Stimulated activated CD4-positive, alpha-beta T cell treated with anti-CD3 and anti-CD28 coated beads, Interleukin-1b, Interleukin-23, amount 100 ng/mL, for 4 hours (primary cell): ENCODE measurements around the gene MAK.
A peak's percentile ranks its signal among the peaks of the same experiment; 100 is the strongest.
"Not testable (repeated sequence)": the region's sequence is repeated elsewhere in the genome, so short reads cannot be mapped to it uniquely, and the experiment has no call there.

ENCODE experiments used
- DNase-seq, 2 donors: peaks; one replicate each; pipeline ENCODE4 v3.0.0-alpha.2; 2020; ENCODE audit warnings: low read depth in 2 of 2

The MAK gene

DNA sequence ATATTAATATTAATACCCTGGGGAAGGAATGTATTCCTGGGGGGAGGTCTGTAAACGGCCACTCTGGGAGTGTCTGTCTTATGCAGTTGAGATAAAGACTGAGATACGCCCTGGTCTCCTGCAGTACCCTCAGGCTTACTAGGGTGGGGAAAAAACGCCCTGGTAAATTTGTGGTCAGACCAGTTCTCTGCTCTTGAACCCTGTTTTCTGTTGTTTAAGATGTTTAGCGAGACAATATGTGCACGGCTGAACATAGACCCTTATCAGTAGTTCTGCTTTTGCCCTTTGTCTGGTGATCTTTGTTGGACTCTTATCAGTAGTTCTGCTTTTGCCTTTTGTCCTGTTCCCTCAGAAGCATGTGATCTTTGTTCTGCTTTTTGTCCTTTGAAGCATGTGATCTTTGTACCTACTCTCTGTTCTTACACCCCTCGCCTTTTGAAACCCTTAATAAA, 15.5 kb upstream of the MAK start:
- DNase-seq = not testable (repeated sequence)

DNA sequence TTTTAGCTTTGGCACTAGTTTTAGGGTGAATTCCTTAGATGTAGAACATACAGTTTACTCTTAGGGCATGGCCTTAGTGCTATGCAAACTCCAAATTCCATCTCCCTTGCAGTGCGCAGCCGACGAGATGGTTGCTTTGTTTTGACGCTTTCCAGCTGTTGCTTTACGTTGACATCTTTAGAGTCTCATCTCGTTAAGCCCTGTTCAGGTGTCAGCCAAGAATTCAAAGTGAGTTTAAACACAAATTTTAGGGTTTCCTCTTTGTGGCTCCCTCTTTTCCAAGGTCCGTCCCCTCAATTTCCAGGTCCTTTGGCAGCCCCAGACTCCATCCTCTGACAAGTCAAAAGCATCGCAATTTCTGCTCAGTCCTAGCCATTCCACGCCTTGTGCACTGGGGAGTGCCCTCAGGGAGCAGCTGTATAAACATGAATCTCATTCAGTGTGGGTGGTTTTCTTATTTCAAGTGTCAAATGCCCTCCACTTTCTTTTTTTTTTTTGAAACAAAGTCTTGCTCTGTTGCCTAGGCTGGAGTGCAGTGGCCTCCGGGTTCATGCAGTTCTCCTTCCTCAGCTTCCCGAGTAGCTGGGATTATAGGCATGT, 14.1 kb upstream of the MAK start:
- no peak for DNase-seq

DNA sequence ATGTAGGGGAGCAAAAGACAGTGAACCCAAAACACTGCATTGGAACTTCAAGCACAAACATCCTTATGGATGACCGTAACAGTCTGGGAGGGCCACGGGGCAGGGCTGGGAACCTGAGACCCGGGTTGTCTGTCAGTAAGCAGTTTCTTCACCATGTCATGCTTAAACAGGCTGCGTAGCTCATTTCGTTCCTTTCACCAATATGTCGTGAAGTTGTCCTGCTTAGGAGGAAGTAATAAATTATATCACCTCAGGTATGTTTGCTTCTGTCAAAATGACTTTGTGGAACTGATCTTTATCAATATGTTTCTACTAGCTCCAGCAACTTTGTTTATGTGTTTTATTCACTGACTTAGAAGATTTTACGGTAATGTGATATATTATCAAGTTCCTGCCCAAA, 12.4 kb upstream of the MAK start:
- DNase-seq = no peak

DNA sequence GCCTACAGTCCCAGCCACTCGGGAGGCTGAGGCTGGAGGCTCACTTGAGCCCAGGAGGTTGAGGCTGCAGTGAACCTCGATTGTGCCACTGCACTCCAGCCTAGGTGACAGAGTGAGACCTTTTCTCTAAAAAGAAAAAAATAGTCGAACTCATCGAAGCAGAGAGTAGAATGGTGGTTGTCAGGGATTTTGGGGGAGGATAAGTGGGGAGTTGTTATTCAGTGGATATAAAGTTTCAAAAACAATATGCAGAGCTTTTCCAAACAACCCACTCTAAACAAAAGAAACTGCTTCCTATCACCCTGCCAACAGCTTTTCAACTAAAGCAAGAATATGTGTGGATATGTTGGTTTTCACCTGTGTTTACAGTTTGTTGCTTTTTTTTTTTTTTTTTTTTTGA, 11.6 kb upstream of the MAK start:
- no peak for DNase-seq

DNA sequence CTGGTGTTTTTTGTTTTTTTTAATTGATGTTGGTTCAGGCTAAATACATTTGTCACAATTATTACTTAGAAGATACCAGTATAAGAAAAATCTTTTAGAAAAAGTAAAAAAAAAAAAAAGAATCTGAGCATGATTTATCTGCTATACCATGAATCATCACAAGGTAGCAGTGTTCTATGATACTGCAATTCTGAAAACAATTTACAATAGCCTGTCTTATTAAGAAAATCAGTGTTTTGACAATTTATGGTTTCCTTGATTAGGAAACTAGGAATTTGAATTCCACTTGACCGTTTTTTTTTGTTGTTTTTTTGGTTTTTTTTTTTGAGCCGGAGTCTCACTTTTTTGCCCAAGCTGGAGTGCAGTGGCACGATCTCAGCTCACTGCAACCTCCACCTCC, 9.3 kb upstream of the MAK start:
- no peak for DNase-seq

DNA sequence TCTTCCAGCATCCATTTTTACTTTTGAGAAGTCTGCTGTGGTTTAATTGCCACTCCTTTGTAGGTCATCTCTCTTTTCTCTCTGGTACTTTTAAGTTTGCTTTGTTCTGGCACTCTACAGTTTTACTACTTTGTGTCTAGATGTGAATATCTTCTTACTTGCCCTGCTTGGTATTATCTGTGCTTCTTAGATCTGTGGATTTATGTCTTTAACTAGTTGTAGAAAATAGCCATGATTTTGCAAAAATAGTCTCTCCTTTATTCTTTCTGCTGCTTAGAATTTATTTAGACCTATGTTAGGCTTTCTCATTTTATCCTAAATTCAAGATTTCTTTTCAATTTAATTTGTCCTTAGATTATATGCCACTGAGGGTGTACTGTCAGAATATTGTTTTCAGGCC, 5.2 kb upstream of the MAK start:
- DNase-seq = no peak

DNA sequence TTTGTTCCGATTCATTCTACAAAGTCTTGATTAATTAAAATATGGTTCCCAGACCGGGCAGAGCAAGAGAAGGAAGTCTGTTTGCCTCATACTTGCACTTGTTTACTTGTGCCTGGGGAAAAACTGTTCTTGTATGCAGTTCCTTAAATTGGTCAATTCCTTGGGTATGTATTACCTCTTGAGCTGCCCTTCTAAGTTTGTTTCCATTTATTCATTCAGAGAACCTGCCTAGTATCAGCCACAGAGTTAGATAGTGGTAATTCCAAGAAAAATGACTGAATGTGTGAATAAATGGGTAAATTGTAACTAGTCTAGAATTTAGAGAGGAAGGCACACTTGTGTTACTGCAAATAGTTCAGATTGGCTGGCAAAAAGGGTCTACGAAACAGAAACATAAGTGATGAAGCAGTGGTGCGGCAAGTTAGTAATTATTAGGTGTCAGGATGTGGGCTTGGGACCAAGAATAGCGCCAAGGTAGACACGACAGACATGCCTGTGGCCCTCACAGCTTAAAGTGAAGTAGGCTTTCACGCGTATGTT, 525 bp upstream of the MAK start:
- DNase-seq = no peak

DNA sequence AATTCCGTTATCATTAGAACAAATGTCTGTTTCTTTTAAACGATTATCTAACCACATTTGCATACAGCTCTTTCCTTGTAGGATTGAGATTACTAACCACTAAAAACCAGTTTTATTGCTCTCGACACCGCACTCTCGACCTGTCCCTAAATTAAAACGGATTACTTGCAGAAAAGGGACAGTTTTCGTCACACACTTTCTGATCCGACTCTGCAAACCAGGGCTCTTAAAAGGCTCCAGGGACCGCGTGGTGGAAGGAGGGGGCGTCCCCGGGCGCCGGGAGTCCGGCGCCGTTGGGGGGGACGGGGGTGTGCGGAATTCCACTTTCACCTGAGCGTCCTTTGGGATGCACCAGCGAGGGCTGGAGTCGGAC, 731 bp downstream of the MAK start:
- no peak for DNase-seq

DNA sequence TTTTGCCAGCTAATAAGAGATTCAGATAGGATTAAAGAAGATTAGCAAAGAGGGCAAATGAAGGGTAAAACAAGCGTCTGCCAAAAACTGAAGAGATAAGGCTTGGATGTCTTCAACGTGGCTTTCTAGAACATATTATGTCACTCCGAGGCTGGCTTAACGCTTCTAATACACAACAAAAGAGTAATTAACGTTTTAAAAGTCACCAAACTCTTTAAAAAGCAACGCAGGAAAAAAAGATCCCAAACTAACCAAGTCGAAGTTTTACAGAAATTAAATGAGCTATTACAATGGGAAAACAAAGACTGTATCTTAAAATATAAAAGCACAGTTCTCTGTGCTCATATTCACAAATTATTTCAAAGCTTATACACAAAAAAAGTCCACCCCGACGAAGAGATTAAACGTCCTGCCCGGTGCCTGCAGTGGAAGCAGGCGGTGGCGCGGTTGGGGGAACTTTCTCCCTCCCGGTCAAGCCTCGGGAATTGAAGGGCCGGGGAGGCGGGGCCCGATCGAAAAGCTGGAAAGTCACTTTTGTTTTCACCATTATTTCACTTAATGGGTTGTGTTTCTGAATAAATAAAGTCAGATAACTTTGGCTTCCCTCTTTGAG, 1.2 kb downstream of the MAK start:
- no peak for DNase-seq

DNA sequence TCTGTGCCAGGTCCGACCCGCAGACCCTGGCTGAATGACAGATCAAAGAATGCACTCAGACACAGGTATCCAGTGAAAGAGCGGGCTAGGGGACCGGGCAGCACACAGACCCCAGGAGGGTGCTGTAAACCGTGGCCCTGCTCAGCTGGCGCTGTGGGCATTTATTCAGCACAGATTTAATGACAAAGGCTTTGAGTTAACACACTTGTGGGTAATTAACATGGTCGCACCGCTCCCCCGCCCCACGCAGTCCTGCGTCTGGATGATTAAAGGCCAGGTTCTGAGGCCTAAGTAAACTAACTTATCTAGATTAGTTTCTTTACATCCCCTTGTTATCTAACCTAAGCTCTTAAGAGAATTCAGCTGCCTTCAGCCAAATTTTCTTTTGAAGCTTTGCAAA, 3.5 kb downstream of the MAK start:
- no peak for DNase-seq

DNA sequence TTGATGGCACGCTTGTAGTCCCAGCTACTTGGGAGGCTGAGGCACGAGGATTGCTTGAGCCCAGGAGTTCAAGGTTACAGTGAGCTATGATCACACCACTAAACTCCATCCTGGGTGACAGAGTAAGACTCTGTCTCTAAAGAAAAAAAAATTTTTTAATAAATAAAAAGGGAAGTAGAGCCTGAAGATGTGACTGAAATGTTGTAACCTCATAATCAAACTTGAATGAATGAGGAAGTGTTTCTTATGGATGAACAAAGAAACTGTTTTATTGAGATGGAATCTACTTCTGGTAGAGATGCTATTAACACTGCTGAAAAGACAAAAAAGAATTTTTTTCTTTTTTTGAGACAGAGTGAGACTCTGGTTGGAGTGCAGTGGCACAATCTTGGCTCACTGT, 6.7 kb downstream of the MAK start:
- DNase-seq = no peak

DNA sequence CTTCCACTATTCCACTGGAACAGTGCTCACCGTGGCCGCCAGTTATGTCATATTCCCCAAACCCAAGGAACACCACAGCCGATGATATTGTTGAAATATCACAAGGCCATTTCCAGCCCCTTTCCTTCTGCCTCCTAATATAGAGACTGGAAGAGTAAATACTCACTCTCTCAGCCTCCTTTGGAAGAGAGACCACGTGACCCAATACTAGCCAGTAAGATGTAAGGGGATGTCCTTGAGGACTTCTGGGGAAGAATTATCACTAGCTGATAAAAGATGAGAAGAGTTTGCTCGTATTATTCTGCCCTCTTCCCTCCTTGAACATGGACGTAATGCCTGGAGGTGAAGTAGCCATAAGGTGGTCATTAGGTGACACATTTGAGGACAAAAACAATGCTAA, 13.5 kb downstream of the MAK start:
- no peak for DNase-seq

DNA sequence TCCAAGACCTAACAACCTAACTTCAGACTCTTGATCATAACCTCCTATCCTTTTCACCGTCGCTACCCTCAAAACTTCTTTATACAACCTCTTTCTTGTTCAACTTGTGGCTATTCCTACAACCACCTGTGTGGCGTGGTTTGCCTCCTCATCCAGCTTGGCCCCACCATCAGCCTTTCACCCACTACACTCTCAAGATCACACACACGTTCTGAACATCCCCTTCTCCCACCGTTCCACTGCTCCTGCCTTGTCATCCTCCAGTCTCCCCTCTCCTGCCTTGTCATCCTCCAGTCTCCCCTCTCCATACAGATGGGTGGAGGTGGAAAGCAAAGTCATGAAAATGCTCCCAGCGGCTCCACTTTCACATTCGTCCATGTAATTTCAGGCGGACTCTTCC, 14.0 kb downstream of the MAK start:
- no peak for DNase-seq

DNA sequence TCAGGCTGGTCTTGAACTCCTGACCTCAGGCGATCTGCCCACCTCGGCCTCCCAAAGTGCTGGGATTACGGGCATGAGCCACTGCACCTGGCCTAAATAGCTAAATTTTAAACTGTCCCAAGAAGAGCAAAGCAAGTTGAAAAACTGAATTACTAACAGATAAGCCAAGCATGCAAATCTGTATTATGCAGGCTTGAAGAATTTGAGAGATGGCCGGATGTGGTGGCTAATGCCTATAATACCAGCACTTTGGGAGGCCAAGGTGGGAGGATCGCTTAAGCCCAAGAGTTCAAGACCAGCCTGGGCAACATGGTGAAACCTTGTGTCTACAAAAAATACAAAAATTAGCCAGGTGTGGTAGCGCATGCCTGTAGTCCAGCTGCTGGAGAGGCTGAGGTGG, 24.2 kb downstream of the MAK start:
- DNase-seq = not testable (repeated sequence)

DNA sequence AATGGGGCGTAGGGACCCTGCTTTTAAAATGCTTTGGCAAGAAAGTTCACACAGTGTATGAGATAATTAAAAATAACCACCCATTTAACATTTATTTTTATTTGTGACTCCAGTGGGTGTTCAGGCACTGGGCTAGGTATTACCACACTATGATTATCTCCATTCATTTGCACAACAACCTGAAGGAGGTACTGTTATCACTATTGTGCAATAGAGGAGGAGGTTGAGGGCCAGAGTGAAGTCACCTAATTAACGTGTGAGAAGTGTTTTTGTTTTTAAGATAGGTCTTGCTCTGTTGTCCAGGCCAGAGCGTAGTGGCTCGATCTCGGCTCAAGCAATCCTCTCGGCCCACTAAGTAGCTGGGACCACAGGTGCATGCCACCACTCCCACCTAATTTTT, 29.2 kb downstream of the MAK start:
- DNase-seq = no peak

DNA sequence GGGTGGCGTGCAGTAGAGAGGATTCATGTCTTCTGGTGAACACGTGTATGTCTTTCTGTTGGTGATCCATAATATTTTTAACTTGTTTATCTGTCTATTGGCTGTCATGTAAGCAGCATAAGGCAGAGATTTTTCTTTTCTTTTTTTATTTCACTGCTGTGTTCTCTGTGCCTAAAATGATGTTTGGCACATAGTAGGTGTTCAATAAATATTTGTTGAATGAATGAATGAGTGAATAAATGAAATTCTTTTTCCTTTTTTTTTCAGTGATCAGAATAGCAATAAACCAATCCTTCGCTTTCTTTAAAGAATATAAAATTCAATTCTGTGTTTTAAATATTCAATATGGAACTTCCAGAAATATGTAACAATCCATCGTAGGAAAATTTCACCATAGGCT, 30.0 kb downstream of the MAK start:
- DNase-seq = no peak

DNA sequence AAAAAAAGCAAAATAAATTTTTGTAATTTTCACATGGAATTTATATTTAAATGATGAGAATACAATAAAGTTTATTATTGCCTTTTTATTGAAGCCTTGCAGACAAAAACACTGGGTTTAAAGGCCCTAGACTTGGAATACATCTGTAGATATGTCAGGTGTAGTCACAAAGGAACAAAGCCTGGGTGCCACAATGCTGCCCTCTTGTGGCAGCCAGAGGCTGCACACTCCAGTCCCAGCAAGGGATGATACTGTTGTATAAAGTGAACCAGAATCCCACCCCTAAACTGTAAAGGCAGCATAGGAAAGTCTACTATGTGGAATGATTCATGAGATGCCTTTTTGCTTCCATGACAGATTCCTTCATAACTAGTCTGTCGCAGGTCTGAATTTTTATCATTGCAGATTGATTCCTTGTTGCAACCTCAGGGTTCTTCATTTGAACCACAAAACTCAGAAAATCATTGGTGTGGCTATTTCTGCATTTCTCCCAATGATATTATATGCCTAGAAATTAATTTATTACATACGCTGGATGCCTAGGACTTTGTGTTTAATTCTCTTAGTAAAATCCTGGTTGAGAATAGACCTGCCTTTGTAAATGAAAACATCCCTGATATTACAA, 37.0 kb downstream of the MAK start:
- peak; percentile 42 to 51 for DNase-seq

DNA sequence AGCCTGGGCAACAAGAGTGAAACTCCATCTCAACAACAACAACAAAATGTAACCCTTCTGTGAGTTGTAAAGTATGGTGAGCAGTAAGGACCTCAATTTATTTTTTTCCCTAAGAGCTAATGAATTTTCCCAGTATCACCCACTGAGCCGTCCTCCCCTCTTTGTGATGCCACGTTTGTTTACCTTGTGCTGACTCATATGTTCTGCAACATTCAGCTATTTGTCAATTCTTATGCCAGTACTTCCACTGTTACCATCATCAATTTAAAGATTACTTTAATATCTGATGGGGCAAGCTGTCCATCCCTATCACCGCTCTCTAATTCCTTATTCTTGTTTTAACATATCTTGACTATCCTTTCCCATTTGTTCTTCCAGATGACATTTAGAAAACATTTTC, 37.5 kb downstream of the MAK start:
- no peak for DNase-seq

DNA sequence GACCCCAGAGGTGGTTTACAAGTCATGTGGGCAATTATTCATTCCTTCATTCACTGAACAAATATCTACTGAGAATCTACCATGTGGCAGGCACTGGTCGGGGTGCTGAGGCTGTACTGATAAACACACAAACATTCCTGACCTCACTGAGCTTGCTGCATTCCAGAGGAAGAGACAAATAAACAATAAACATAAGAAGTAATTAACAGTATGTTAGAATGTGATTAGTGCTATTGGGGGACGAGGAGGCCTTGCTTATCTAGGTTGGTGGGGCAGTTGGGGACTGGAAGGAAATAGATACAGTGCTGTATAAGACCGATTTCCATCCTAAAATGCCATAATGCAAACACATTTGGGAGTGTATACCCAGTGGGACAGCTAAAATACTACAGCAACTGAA, 44.1 kb downstream of the MAK start:
- no peak for DNase-seq

DNA sequence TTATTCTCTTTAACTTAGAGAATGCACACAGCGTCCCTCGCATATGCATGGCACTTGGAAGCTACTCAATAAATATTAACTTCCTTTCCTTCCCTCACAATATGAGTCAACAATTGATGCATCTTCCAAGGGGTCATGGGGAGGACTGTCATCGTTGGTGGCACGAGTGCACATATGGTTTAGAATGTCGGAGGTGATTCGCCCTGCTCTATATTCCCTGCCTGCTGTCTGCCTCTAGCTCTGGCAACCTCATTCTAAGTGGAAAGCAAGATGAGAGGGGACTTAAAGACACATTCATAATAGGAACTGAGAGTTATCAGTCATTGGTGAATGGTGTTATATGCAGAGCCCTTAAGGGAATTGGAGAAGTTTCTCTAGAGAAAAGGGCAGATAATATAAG, 44.6 kb downstream of the MAK start:
- DNase-seq = no peak

DNA sequence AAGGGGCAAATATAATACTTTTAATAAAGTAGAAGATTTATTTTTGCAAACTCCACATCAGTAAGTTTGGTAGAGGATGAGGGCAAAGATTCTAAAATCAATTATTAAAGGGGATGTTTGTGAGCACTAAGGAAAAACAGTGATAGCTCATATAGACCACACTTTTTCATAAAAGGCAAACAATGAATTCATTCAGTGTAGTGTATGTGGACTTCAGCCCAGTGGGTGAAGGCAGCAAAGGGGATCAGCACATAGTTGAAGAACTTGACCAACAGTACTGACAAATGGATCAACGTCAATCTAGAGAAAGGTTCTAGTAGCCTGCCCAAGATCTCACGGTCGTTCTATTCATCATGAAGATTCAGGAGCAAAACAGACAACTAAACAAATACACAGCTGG, 45.3 kb downstream of the MAK start:
- DNase-seq = no peak

DNA sequence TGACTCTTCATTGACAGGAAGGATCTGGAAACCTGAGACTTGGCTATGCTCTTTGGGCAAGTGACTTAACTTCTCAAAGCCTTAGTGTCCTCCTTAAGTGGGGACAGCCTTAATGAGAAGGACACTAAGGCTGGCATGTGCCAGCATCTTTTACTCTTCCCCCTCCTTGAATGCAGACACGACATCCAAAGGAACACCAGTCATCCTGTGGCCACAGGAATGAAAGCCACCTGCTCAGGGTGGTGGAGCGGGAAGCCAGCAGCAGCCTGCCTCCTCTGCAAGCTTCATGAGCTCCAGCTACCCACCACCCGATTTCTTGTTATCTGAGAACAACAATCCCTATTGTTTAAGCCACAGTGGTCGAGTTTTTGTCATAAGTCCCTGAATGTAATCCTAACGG, 46.2 kb downstream of the MAK start:
- DNase-seq = no peak

DNA sequence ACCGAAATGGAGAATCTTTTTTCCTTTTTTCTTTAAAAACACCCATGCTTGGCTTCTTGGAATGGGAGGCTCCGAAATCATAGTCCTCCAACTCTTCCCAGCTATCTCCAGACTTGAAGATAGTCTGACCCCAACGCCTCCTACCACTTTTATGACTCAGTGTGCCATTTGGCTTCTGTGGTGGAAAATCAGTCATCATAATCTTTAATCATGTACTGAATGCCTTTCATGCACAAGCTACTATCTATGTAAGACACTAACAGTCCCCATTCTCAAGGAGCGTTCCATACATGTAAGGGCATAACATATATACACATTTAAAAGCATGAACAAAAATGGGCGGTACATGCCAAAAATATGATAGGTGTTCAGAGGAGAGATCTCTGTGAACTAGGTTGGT, 46.7 kb downstream of the MAK start:
- no peak for DNase-seq

DNA sequence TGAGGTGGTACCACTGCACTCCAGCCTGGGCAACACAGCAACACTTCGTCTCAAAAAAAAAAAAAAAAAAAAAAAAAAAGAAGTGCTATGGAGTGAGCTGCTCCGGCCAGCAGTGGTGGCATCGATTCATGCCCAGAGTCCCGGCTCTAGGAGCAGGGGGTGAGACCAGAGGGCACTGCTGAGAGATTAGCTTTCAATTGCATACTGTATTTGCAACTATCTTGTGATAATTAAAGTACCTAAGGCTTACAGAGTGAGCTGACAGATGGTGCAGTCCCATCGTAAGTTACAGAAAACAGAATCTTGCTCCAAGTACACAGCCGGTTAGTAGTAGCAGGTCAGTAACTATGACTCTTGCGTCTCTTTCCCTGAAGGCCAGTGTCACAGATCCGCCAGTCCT, 59.3 kb downstream of the MAK start:
- DNase-seq = no peak
